ENCODE results near the gene BMERB1. TPM values are rescaled to one million over a fixed set of nuclear protein-coding genes. Genes with fewer than 3 reads are reported as not detected.

The BMERB1 gene
- total and polyA plus RNA-seq, 9 of the 15 experiments (the other 6 are each of a cell fraction or from before 2014, with no cell fraction given): 0.29 to 2.9 (median 0.94) TPM

DNA sequence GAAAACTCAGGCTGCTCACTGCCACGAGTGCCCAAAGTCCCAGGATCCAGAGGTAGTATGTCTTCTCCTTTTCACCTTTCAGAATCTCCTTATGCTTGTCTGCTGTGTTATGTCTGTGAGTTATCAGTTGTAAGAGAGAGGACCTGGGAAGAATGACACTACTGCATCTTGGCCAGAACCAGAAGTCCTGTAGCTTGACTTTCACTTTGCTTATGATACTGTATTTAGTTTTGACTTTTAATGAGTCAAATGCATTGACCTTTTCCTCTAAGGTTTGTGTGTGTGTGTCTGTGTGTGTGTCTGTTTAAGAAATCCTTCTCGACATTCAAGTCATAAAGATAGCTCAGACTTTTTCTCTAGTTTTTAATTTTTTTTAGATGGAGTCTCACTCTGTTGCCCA, 43.4 kb downstream of the BMERB1 start:
- no peak overlapping the region; the same call in 1 of the 2 replicates for H3K4me2 ChIP-seq (ENCODE audit: insufficient read depth, low read length)
- no peak overlapping the region for H3K4me3 ChIP-seq
- no peaks in the 10 kb centered on the region for H3K79me2 ChIP-seq (ENCODE audit: control insufficient read depth, insufficient read depth, low read length)
- H3K27ac ChIP-seq (ENCODE audit: extremely low read depth, low read depth, low read length): no peak overlapping the region
- no peaks in the 10 kb centered on the region for H4K20me1 ChIP-seq (replicated peaks; ENCODE audit: control insufficient read depth, insufficient read depth, low read length)
- no peaks in the 10 kb centered on the region for H3K9me1 ChIP-seq (ENCODE audit: control insufficient read depth, insufficient read depth, low read length)
- WGBS (ENCODE audit: insufficient coverage, low coverage, missing lambda C conversion rate): 15% methylated on average over 2 of the region's 2 CpGs
- FAIRE-seq (no peak), DNase-seq (ENCODE audit: extremely low read depth in 1 of 4, low spot score in 3 of 4) (no peak), ATAC-seq (no peak)
- no peaks in the 10 kb centered on the region; a peak in 1 of 5 replicates for H3K4me1 ChIP-seq (replicated peaks in 1 of 2; ENCODE audit: control insufficient read depth in 2 of 2, insufficient read depth in 2 of 2, low read length in 2 of 2)
- H3K27me3 ChIP-seq (ENCODE audit: control insufficient read depth in 2 of 2, insufficient read depth in 2 of 2, low read length in 2 of 2): peaks cover 0 to 4% of the 10 kb centered on the region in 2 experiments; a peak in 1 of 5 replicates
- H3K9me3 ChIP-seq (replicated peaks; ENCODE audit: control insufficient read depth, insufficient read depth, low read depth, low read length): 0 out of 2 replicates have a peak, but pooled peaks cover 4% of the 10 kb centered on the region
- BruUV-seq (replicated peaks): no TSS peak
- POLR2A ChIA-PET: interaction anchor here (0.6 kb wide), 2 partner anchors 246 to 252 kb away, joined by 3 to 6 read pairs; no protein-coding TSS in a partner anchor
- intact Hi-C loops (cut with micrococcal nuclease) (no loop called here), in situ Hi-C loops (cut with MboI) (no loop called here)
- no peaks in the 10 kb centered on the region for H3K36me3 ChIP-seq (ENCODE audit: control insufficient read depth, insufficient read depth, low read length)
- no peak overlapping the region for H3K9ac ChIP-seq (ENCODE audit: insufficient read depth in 1 of 2, low read depth in 2 of 2, low read length in 2 of 2)
- CTCF ChIA-PET (ENCODE audit: low intra/inter-chr PET ratio): no interaction called here
- peak overlapping the region; percentile 25; the same call in 1 of the 2 replicates for H2AFZ ChIP-seq (ENCODE audit: low read depth, low read length)
- TF ChIP-seq POLR2A (conservative IDR thresholded peaks at IDR 0.05) (no peak), ZNF217 (CRISPR knock-in tag; IDR thresholded peaks at IDR 0.05) (no peak), POLR3G (IDR thresholded peaks at IDR 0.05; ENCODE audit: extremely low read depth, insufficient read length, insufficient replicate concordance) (no peak), HNRNPLL (IDR thresholded peaks at IDR 0.05; ENCODE audit: low read depth, low read length, poor library complexity, severe bottlenecking) (no peak), SRSF9 (IDR thresholded peaks at IDR 0.05; ENCODE audit: borderline replicate concordance, low read depth, low read length) (no peak), SUPT5H (IDR thresholded peaks at IDR 0.05) (no peak), ZNF77 (CRISPR knock-in tag; IDR thresholded peaks at IDR 0.05) (no peak), BCL6 (CRISPR knock-in tag; IDR thresholded peaks at IDR 0.05) (no peak), NR1H2 (CRISPR knock-in tag; IDR thresholded peaks at IDR 0.05) (no peak), NR2C1 (IDR thresholded peaks at IDR 0.05) (no peak), NR2C1 (tag; IDR thresholded peaks at IDR 0.05) (no peak), ASH1L (IDR thresholded peaks at IDR 0.05; ENCODE audit: borderline replicate concordance, low read depth, partially characterized antibody) (no peak), SMARCC2 (IDR thresholded peaks at IDR 0.05; ENCODE audit: low read depth) (no peak), ZNF224 (CRISPR knock-in tag; IDR thresholded peaks at IDR 0.05) (no peak)
- TF ChIP-seq, protein P1, sequence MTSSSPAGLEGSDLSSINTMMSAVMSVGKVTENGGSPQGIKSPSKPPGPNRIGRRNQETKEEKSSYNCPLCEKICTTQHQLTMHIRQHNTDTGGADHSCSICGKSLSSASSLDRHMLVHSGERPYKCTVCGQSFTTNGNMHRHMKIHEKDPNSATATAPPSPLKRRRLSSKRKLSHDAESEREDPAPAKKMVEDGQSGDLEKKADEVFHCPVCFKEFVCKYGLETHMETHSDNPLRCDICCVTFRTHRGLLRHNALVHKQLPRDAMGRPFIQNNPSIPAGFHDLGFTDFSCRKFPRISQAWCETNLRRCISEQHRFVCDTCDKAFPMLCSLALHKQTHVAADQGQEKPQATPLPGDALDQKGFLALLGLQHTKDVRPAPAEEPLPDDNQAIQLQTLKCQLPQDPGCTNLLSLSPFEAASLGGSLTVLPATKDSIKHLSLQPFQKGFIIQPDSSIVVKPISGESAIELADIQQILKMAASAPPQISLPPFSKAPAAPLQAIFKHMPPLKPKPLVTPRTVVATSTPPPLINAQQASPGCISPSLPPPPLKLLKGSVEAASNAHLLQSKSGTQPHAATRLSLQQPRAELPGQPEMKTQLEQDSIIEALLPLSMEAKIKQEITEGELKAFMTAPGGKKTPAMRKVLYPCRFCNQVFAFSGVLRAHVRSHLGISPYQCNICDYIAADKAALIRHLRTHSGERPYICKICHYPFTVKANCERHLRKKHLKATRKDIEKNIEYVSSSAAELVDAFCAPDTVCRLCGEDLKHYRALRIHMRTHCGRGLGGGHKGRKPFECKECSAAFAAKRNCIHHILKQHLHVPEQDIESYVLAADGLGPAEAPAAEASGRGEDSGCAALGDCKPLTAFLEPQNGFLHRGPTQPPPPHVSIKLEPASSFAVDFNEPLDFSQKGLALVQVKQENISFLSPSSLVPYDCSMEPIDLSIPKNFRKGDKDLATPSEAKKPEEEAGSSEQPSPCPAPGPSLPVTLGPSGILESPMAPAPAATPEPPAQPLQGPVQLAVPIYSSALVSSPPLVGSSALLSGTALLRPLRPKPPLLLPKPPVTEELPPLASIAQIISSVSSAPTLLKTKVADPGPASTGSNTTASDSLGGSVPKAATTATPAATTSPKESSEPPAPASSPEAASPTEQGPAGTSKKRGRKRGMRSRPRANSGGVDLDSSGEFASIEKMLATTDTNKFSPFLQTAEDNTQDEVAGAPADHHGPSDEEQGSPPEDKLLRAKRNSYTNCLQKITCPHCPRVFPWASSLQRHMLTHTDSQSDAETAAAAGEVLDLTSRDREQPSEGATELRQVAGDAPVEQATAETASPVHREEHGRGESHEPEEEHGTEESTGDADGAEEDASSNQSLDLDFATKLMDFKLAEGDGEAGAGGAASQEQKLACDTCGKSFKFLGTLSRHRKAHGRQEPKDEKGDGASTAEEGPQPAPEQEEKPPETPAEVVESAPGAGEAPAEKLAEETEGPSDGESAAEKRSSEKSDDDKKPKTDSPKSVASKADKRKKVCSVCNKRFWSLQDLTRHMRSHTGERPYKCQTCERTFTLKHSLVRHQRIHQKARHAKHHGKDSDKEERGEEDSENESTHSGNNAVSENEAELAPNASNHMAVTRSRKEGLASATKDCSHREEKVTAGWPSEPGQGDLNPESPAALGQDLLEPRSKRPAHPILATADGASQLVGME (CRISPR knock-in tag; IDR thresholded peaks at IDR 0.05): no peak
- TF ChIP-seq, protein P2, sequence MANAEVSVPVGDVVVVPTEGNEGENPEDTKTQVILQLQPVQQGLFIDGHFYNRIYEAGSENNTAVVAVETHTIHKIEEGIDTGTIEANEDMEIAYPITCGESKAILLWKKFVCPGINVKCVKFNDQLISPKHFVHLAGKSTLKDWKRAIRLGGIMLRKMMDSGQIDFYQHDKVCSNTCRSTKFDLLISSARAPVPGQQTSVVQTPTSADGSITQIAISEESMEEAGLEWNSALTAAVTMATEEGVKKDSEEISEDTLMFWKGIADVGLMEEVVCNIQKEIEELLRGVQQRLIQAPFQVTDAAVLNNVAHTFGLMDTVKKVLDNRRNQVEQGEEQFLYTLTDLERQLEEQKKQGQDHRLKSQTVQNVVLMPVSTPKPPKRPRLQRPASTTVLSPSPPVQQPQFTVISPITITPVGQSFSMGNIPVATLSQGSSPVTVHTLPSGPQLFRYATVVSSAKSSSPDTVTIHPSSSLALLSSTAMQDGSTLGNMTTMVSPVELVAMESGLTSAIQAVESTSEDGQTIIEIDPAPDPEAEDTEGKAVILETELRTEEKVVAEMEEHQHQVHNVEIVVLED (CRISPR knock-in tag; IDR thresholded peaks at IDR 0.05): no peak

Data from K562 (cell line).